NCI-H510A treated with DMSO at 0.1 percent for 48 hours (cell line): ENCODE results near the gene GALNT14.

ENCODE experiments used
- DNase-seq: peaks from one replicate; lab custom pipeline; 2025; lab: John Stamatoyannopoulos, UW

Gene GALNT14

GRCh38 chr2:31087491-31087890, 50.7 kb downstream of the GALNT14 start:
- DNase-seq = no peak

DNA sequence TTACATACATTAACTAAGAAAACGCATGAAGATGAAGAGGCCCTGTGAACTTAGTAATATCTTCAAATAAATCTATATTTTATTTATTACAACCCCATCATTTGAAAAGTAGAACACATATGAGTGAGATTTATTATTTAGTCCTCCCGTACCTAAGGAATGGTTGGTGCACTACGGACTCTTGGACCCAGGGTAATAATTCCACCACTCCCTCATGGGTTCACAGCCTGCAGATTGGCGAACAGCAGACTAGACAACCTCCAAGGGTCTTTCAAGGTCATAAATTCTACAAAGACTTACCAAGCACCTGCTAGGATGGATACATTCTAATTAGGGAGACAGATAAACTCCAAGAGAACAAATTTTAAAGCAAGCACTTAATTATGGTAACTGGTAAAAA, 51.6 kb downstream of the GALNT14 start:
- DNase-seq = no peak

DNA sequence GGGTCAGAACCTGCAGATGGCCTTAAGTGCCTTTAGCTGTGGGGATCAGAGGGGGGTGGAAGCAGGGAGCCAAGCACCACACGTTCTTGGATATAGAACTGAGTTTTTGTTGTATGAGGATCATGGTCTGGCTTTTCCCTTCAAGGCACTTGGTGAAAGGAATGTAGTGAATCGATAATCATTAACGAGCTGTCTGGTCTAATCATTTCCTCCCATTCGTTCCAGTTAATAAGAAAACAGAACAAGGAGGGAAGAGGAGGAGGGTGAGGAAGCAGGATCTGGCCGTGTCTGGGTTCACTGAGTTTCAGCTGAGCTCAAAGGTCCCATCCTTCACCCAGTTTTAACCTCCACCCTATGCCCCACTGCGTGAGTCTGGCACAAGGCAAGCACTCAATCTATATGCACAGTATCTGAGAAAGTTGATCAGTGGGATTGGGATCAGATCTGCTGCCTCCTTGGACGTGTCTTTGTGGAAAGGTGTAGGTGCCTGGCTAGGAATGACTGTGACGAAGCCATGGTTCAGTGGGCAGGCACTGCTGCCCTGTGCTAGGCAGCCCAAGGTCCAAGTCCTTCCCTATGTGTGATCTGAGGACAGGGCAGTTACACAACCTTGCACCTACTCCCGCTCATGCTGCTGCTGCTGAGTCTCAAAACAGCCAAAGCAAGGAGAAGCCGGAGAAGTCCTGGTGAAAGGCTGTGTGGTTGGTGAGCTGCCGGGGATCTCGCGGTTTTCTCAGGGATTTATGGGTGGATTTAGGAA, 54.8 kb downstream of the GALNT14 start:
- DNase-seq = no peak

DNA sequence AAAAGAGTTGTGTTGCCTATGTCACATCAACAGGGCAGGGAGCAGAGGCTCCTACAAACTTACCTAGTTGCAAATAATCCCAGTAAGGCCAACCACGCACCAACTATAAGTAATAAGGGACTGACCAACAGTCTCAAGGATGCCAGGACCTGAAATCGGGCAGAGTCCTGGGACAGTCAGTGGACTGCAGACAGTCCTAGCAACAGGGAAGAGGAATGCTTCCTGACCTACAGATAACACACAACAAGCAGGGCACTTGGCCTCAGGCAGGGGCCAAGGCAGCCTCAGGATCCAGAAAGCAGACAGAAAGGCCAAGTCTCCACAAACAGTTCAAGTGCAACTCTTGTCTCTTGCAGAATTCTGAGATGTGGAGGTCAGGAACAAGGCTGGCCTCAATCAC, 56.2 kb downstream of the GALNT14 start:
- no peak for DNase-seq

DNA sequence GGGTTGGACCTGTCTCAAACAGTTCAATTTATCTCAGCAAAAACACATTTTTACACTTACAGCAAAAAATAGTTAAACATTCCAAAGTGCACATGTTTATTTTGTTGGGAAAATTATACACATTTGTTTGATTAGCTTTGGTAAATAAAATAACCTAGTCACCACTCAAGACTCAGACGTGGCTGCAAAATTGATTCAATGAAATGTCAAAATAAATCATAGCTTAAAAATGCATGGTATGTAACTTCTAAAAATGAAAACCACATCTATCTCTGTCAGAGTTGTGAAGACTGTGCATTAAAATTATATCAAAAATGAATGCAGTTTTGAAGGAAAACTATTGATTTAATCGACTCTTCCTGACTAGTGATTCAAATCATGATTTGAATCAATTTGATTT, 56.7 kb downstream of the GALNT14 start:
- no peak for DNase-seq

DNA sequence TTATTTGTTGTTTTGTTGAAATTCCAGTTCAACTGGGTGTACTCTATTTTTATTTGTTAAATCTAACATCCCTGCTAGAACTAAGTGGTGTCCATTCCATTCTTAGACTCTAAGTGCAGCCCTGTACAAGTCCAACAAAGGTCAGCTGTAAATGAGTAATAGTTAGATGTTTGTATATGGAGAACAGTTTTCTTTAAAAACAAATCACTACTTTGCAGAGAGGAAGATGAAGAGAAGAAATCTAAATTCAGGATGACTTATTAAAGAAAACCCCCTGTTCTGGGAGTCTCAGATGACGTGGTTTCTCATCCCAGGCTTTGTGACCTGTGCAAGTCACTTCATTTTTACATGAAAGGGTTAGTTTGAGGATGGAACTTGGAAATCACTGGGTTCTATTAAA, 57.9 kb downstream of the GALNT14 start:
- no peak for DNase-seq

DNA sequence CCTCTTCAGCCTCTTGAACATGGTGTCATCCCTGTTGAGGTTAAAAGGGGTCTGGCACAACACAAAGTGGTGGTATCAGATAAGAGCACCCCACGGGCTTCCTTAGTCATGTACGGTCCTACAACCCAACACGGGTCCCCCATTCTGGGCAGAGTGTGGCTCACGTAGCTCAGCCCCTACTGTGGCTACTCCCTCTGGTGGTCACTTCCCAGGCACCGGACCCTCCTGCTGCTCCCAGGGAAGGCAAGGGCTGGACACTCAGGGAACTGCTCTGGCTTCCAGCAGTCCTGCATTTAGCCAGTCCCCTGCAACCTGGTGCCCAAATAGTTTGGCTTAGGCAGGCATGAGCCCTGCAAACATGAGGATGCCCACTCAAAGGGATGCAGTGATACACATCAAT, 58.6 kb downstream of the GALNT14 start:
- no peak for DNase-seq

DNA sequence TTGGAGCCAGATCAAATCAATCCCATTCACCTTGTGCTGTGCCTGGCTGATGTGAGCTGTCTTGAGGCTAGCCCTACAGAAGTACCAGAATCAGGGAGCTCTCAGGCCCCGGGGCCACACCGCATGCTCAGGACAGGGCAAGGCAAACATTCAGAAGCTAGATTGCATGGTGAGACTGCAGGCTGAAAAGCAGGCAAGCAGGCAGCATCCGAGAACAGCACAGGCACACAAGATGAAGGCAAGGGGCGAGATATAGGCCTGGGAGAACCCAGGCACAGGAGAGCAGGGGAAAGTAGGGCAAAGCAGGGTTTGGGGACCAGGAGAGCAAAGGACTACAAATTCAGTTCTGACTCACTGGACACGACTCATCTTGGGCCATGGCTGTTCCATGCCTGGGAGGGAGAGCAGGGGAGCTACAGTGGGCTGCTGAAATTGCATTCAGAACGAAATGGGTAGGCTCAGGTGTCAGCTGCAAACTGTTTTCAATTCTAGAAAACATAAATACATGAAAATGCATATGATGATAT, 59.6 kb downstream of the GALNT14 start:
- no peak for DNase-seq

DNA sequence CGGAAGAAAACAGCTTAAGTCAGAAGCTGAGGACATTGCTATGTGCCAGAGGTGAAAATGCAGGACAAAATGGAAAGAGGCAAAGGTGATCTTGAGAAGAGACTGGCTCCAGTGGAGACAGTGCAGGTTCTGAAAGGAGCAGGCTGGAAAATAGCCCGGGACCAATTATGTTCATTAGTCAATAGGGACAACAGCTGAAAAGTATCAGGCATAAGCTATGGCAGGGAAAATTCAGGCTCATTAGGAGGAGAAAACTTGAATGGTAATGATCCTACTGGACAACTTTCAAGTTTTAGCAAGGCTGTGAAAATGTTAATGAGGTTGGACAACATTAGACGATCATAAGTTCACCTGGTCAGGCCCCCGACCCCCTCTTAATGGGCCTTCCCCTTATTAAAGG, 60.2 kb downstream of the GALNT14 start:
- no peak for DNase-seq

DNA sequence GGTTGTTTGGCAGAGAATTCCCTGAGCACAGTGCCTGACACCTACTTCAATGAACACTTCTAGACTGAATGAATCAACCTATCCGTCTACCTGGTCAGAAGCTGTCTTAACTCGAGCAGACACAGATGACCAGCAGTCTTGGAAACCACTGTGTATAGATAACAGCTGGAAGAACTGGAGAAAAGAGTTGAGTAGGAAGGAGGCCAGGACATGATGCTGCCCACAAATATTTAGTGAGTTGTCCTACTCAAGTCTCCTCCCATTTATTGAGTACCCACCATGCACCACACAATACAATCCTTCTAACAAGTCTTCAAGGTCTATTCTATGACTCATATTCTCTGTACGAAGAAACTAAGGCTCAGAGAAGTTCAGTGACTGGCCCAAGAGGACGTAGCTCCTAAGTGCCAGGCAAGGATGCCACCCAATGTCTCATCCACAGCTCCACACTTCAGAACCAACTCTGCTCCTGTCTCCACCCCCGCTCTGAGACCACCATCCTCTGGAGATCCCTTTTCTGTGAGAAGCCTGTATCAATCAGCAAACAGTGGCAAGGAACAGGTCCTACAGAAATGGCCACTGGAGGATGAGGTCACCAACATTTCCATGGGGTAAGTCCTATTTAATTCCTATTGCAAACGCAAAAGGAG, 62.2 kb downstream of the GALNT14 start:
- no peak for DNase-seq

- DNase-seq = no peak
These were observed 62.8 kb downstream of the GALNT14 start for GRCh38 chr2:31075431-31075830.

GRCh38 chr2:31071741-31072140, 66.5 kb downstream of the GALNT14 start:
- no peak for DNase-seq

DNA sequence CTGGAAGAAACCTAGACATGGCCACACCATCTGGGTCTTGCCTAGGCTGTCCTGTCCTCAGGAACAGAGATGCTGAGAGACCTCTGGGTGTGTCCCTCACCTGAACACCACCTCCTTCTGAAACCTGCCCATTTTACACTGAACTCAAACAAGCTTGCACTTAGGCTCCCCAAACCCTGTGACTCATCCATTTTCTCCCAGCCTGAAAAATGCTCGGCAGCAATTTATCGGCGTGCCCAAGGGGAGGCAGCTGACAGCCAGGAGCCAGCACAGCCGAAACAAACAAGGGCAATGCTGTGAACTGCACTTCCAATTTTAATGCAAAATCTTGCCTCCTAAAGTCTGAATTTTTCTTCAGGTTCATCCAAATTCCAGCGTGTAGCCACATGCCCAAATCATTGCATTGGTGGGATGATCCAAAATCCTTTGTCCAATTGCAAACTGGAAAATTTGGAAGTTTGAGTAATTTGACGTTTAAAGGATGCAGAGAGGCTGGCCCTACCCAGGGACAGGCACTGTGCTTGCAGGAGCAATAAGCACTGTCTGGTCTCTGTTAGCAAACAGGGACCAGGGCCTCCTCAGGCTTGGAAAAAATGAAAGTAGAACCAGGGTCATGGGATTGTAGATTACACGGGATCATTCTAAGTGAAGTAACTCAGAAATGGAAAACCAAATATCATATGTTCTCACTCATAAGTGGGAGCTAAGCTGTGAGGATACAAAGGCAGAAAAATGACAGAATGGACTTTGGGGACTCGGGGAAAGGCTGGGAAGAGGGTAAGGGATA, 67.7 kb downstream of the GALNT14 start:
- DNase-seq = no peak

DNA sequence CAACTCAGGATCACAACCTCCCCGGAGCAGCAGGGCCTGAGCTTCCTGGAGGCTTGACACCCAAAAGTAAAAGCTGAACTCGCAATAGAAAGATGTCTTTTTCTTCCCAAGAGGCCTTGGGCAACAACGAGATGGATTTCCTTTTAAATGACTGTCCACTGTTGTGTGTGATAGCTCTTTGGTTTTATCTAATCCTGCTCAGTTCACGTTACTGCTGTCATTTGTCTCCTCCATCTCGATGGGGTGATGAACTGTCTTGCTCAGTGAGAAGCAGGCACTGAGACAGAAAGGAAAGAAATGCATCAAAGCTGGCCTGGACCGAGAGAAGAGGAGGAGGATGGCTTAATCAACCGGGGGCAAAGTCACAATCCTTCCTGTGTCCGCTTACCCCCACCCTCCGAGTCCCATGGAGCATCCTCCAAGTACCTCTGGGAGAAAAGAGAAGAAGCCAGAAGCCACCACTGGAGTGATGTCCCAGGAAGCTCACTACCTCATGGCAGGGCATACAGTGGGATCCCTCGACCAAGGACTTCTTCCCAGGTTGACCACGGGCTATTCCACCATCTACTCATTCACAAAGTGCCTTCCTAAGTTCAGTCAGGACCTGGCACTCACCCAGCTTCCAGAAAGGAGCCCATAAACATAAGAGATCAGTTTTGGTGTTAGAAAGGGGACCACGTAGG, 68.5 kb downstream of the GALNT14 start:
- no peak for DNase-seq

DNA sequence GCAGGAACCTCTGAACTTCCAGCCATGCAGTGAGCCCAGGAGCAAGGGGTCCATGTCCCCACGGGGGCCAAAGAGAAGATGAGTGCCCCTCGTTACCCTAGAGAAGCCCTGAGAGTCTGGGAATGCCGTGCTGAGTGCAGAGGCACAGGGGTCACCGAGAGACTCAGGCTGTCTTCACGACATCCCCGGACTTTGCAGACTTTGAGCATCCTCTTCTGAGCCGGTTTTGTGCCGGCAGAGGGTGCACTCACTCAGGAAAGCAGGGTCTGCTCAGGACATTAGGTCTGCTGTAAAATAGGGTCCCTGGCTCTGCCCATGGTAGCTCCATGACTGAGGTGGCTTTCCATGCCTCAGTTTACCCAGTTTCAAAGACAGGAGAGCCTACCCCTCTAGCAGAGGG, 71.0 kb downstream of the GALNT14 start:
- DNase-seq = no peak

DNA sequence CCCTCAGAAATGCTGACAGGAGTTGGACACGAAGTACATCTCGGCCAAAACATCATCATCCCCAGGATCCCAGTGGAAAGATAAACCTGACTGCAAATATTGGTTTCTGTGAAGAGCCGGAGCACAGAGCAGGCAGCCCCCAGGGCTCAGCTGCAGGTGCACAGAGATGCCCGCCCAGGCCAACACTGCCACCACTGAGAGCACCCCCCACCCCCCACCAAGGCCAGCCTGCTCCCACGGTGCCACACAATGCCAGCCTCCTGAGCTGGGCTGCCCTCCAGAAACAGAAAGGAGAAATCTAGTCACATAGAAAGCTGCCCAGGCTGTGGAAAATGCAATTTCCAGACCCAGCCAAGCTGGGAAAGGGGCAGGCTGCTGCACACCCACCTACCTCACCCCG, 71.7 kb downstream of the GALNT14 start:
- no peak for DNase-seq

- no peak for DNase-seq
These were observed 72.2 kb downstream of the GALNT14 start for GRCh38 chr2:31066086-31066485.

- no peak for DNase-seq
These were observed 72.9 kb downstream of the GALNT14 start for GRCh38 chr2:31065356-31065755.

- no peak for DNase-seq
These were observed 77.8 kb downstream of the GALNT14 start for GRCh38 chr2:31060397-31060796.

DNA sequence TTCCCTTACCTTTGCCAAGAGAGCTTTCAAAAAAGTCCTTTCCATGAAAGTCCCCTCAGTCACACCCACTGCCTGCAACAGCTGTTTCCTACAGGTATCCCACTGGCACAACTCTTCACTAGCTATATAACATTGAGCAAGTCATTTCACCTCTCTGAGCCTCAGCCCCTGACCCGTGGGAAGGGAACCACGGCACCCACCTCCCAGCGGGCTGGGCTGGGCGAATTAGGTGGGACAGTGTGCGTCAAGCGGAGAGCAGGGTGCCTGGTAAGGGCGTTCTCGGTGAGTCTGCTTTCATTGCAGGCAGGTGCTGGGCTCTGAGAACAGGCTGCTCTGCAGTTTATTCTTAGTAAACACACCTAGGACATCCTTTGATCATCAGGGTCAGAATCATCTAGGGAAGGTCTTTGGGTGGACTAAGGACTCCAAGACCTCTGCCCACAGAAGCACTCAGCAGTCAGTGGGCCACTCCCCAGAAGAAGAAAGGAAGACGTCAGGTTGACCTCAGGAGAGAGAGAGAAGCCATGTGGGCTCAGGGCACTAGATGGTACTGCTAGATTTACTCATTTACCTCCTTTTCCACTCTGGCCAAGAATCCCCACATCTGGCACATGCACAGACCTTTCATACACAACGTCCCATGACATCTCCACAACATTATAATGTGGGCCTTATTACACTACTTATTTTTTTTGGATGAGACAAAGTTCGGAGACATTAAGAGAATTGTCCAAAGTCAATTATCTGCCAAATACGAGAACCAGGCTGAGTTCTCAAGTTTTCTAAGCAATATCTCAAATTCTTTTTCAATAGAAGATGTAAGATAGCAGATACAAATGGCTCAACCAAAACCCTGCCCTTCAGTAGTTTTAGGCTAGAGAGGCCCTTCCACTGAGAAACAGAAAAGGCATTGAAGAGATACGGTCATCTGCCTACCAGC, 79.9 kb downstream of the GALNT14 start:
- no peak for DNase-seq

GRCh38 chr2:31057691-31058090, 80.5 kb downstream of the GALNT14 start:
- DNase-seq = no peak
